ENCODE measurements around the gene CCDC88B. TPM values are rescaled to one million over a fixed set of nuclear protein-coding genes. Genes with fewer than 3 reads are reported as not detected.

Gene CCDC88B
- polyA plus RNA-seq, 1 donor from 2014 or later, result 1.3 TPM

GRCh38 chr11:64341851-64342791, 2.1 kb downstream of the CCDC88B start:
- Histone ChIP-seq H3K27ac (ENCODE audit: low read length) (no peak overlapping the region), H3K9ac (ENCODE audit: low read length) (no peak overlapping the region), H3K79me2 (replicated peaks; ENCODE audit: insufficient read depth, low read length) (no peaks in the 10 kb centered on the region)

More at GRCh38 chr11:64341851-64342791, 2.1 kb downstream of the CCDC88B start:
- Histone ChIP-seq H3K9me3 (ENCODE audit: low read length) (no peaks in the 10 kb centered on the region), H3K4me3 (ENCODE audit: low read length) (no peak overlapping the region), H3K27me3 (ENCODE audit: insufficient read depth, low read depth, low read length) (no peaks in the 10 kb centered on the region), H3K9me2 (ENCODE audit: insufficient read depth, low read length) (no peaks in the 10 kb centered on the region), H2AFZ (ENCODE audit: low read depth, low read length) (no peak overlapping the region), H3K36me3 (ENCODE audit: insufficient read depth, low read length) (no peaks in the 10 kb centered on the region), H3F3A (ENCODE audit: insufficient read depth, low read length, poor library complexity, severe bottlenecking) (no peaks in the 10 kb centered on the region), H4K20me1 (ENCODE audit: insufficient read depth) (no peaks in the 10 kb centered on the region), H3K4me2 (ENCODE audit: low read length) (no peak overlapping the region)
- TF ChIP-seq CTCF (IDR thresholded peaks at IDR 0.05; ENCODE audit: poor library complexity, severe bottlenecking) (peak; percentile 20), EP300 (conservative IDR thresholded peaks at IDR 0.05; ENCODE audit: poor library complexity, severe bottlenecking) (no peak), MXI1 (conservative IDR thresholded peaks at IDR 0.05; ENCODE audit: poor library complexity, severe bottlenecking) (no peak), POLR2AphosphoS5 (IDR thresholded peaks at IDR 0.05) (no peak), REST (IDR thresholded peaks at IDR 0.05; ENCODE audit: borderline replicate concordance) (no peak)

Data from neural cell (in vitro differentiated cells).